H1 (cell line): ENCODE results near the gene NUBP2. TPM values are rescaled to one million over a fixed set of nuclear protein-coding genes. Genes with fewer than 3 reads are reported as not detected.

Source experiments
- CTCF ChIA-PET: fragments of 300-600 bp; sonication (Branson Sonifier 250); formaldehyde crosslinking; loops from one replicate; lab custom pipeline; 2021; ENCODE audit not compliant: partially characterized antibody; lab: Charles Lee
- POLR2A ChIA-PET: fragments of 300-600 bp; sonication (Branson Sonifier 250); formaldehyde crosslinking; loops from one replicate; lab custom pipeline; 2021; ENCODE audit warnings: inconsistent platforms; ENCODE audit not compliant: partially characterized antibody; lab: Charles Lee
- DNase-seq, 2 experiments: peaks; one replicate each; pipeline versions ENCODE4 v3.0.0 to v3.0.0-alpha.2; 2010 to 2022; ENCODE audit warnings: low spot score in 2 of 2, low read depth in 1 of 2, mixed read lengths in 1 of 2
- FAIRE-seq: peaks from 2 replicates; lab custom pipeline; 2011; peaks lifted over from hg19 to GRCh38; lab: Jason Lieb, UNC
- H2AFZ ChIP-seq: 2 replicates; pipeline ENCODE4 v1.8.1; 2012; ENCODE audit warnings: low read length, inconsistent platforms
- H2AK5ac ChIP-seq: 2 replicates; pipeline ENCODE4 v1.6.1; 2013; ENCODE audit warnings: low read depth, low read length
- H2BK120ac ChIP-seq: replicated peaks from 2 replicates; pipeline ENCODE3; 2013; ENCODE audit warnings: low read depth, low read length, inconsistent platforms
- H2BK12ac ChIP-seq: 2 replicates; pipeline ENCODE4 v1.6.1; 2013; ENCODE audit warnings: low read depth, low read length
- H2BK15ac ChIP-seq: 2 replicates; pipeline ENCODE4 v1.6.1; 2013; ENCODE audit warnings: low read length
- H2BK20ac ChIP-seq: 2 replicates; pipeline ENCODE4 v1.6.1; 2013; ENCODE audit warnings: low read length
- H2BK5ac ChIP-seq: 2 replicates; pipeline ENCODE4 v1.6.1; 2013; ENCODE audit warnings: low read depth, low read length
- H3K14ac ChIP-seq: 2 replicates; pipeline ENCODE4 v1.6.1; 2013; ENCODE audit warnings: inconsistent platforms; ENCODE audit not compliant: insufficient read length
- H3K18ac ChIP-seq: 2 replicates; pipeline ENCODE4 v1.6.1; 2013; ENCODE audit warnings: low read length; ENCODE audit errors: extremely low read depth
- H3K23ac ChIP-seq: 2 replicates; pipeline ENCODE4 v1.6.1; 2013; ENCODE audit warnings: inconsistent platforms; ENCODE audit not compliant: insufficient read length
- H3K23me2 ChIP-seq: 2 replicates; pipeline ENCODE4 v1.6.1; 2013; ENCODE audit warnings: low read depth, low read length
- H3K27ac ChIP-seq: 2 replicates; pipeline ENCODE4 v1.6.1; 2011; ENCODE audit warnings: low read depth, low read length, inconsistent platforms
- H3K27me3 ChIP-seq, 4 experiments: replicated peaks in 1 of 4; 1 replicate in 1 of 4; 2 replicates in 3 of 4; pipeline versions ENCODE4 v1.6.1 to v1.8.1; 2011 to 2013; ENCODE audit warnings: low read length in 3 of 4, mild to moderate bottlenecking in 3 of 4, inconsistent platforms in 2 of 4, mixed read lengths in 2 of 4, moderate library complexity in 1 of 4; ENCODE audit not compliant: control insufficient read depth in 3 of 4, insufficient read depth in 3 of 4; ENCODE audit errors: extremely low read depth in 1 of 4
- H3K36me3 ChIP-seq, 4 experiments: 2 replicates each; pipeline versions ENCODE4 v1.6.1 to v1.8.1; 2011 to 2013; ENCODE audit warnings: mild to moderate bottlenecking in 4 of 4, low read length in 3 of 4, moderate library complexity in 2 of 4, control low read depth in 1 of 4, inconsistent platforms in 1 of 4; ENCODE audit not compliant: insufficient read depth in 4 of 4, control insufficient read depth in 2 of 4
- H3K4ac ChIP-seq: replicated peaks from 2 replicates; pipeline ENCODE3; 2013; ENCODE audit warnings: low read length, low read depth, mixed read lengths, inconsistent platforms; ENCODE audit not compliant: insufficient read length
- H3K4me1 ChIP-seq, 4 experiments: replicated peaks in 1 of 4; 1 replicate in 1 of 4; 2 replicates in 3 of 4; pipeline versions ENCODE4 v1.6.1 to v1.8.1; 2011 to 2013; ENCODE audit warnings: low read length in 3 of 4, inconsistent platforms in 2 of 4, mixed read lengths in 1 of 4; ENCODE audit not compliant: insufficient read depth in 4 of 4, control insufficient read depth in 3 of 4
- H3K4me2 ChIP-seq, 2 experiments: 2 replicates each; pipeline versions ENCODE4 v1.6.1 to v1.8.1; 2011 to 2013; ENCODE audit warnings: low read depth in 2 of 2, low read length in 2 of 2, control low read depth in 1 of 2, inconsistent platforms in 1 of 2, mild to moderate bottlenecking in 1 of 2; ENCODE audit not compliant: insufficient read depth in 1 of 2
- H3K4me3 ChIP-seq, 4 experiments: fragments of 200-600, 300-600 bp in 1 of 4; sonication (generic), shearing (Covaris generic), sonication (Bioruptor Twin) in 1 of 4; 2 replicates each; pipeline versions ENCODE4 v1.5.1 to v1.8.1; 2011 to 2016; ENCODE audit warnings: low read length in 4 of 4, low read depth in 3 of 4, control low read depth in 2 of 4, inconsistent platforms in 2 of 4, mild to moderate bottlenecking in 2 of 4, mixed read lengths in 1 of 4, moderate library complexity in 1 of 4; ENCODE audit not compliant: insufficient read depth in 2 of 4; ENCODE audit errors: extremely low read depth in 1 of 4
- H3K56ac ChIP-seq: replicated peaks from 2 replicates; pipeline ENCODE3; 2013; ENCODE audit warnings: low read depth, mild to moderate bottlenecking, mixed read lengths, low read length, inconsistent platforms; ENCODE audit not compliant: insufficient read length
- H3K79me1 ChIP-seq: 2 replicates; pipeline ENCODE4 v1.6.1; 2013; ENCODE audit warnings: low read depth, low read length, control low read depth
- H3K79me2 ChIP-seq, 2 experiments: 2 replicates each; pipeline versions ENCODE4 v1.6.1 to v1.8.1; 2012 to 2013; ENCODE audit warnings: low read length in 2 of 2, mild to moderate bottlenecking in 2 of 2, inconsistent platforms in 1 of 2; ENCODE audit not compliant: insufficient read depth in 2 of 2, control insufficient read depth in 1 of 2
- H3K9ac ChIP-seq, 4 experiments: replicated peaks in 1 of 4; 1 replicate in 1 of 4; 2 replicates in 3 of 4; pipeline versions ENCODE4 v1.6.1 to v1.8.1; 2011 to 2013; ENCODE audit warnings: low read depth in 3 of 4, low read length in 3 of 4, control low read depth in 2 of 4, mild to moderate bottlenecking in 2 of 4, moderate library complexity in 2 of 4, inconsistent platforms in 1 of 4; ENCODE audit errors: extremely low read depth in 1 of 4
- H3K9me3 ChIP-seq, 2 experiments: 2 replicates each; pipeline versions ENCODE4 v1.6.1 to v1.8.1; 2012 to 2013; ENCODE audit warnings: mild to moderate bottlenecking in 2 of 2, moderate library complexity in 2 of 2, control low read depth in 1 of 2, inconsistent platforms in 1 of 2, low read depth in 1 of 2, low read length in 1 of 2, mixed read lengths in 1 of 2; ENCODE audit not compliant: insufficient read depth in 2 of 2
- H4K20me1 ChIP-seq, 2 experiments: replicated peaks in 1 of 2; 2 replicates each; pipeline versions ENCODE3 to v1.8.1; 2011 to 2013; ENCODE audit warnings: inconsistent platforms in 2 of 2, low read length in 2 of 2, mild to moderate bottlenecking in 1 of 2; ENCODE audit not compliant: insufficient read depth in 2 of 2, control insufficient read depth in 1 of 2
- H4K5ac ChIP-seq: 2 replicates; pipeline ENCODE4 v1.6.1; 2013; ENCODE audit warnings: low read length, low read depth, mixed read lengths, inconsistent platforms; ENCODE audit not compliant: insufficient read length
- H4K8ac ChIP-seq: 2 replicates; pipeline ENCODE4 v1.8.0; 2013; ENCODE audit warnings: mild to moderate bottlenecking, moderate library complexity, low read length, inconsistent platforms; ENCODE audit not compliant: insufficient read depth; ENCODE audit errors: extremely low read depth
- H4K91ac ChIP-seq: replicated peaks from 2 replicates; pipeline ENCODE3; 2013; ENCODE audit warnings: low read length, mixed read lengths, inconsistent platforms; ENCODE audit not compliant: insufficient read length
- CEBPB ChIP-seq: IDR thresholded peaks from 2 replicates; pipeline ENCODE4 v1.6.1; 2012; ENCODE audit warnings: low read depth, low read length
- MAX ChIP-seq: IDR thresholded peaks from 2 replicates; pipeline ENCODE4 v1.6.1; 2012; ENCODE audit warnings: inconsistent platforms
- POLR2AphosphoS5 ChIP-seq: IDR thresholded peaks from 2 replicates; pipeline ENCODE4 v1.6.1; 2011; ENCODE audit warnings: low read depth, low read length
- SAP30 ChIP-seq: fragments of 300-600 bp; sonication (generic); IDR thresholded peaks from 2 replicates; pipeline ENCODE4 v1.7.1; 2012; ENCODE audit warnings: low read length, moderate library complexity, mild to moderate bottlenecking, inconsistent platforms; ENCODE audit not compliant: insufficient read depth, insufficient replicate concordance
- TAF1 ChIP-seq: IDR thresholded peaks from 2 replicates; pipeline ENCODE4 v1.6.1; 2011; ENCODE audit warnings: mild to moderate bottlenecking, low read depth, low read length
- WGBS, 2 experiments: shearing (Covaris generic) in 1 of 2; methylation state at CpG; one replicate each; pipeline versions ENCODE4 v1.1.6 to v1.1.7; 2013 to 2015; ENCODE audit warnings: low lambda C conversion rate in 2 of 2, mixed read lengths in 2 of 2, inconsistent platforms in 1 of 2, low coverage in 1 of 2, missing lambda C conversion rate in 1 of 2; ENCODE audit not compliant: insufficient replicate concordance in 2 of 2, insufficient coverage in 1 of 2, insufficient read length in 1 of 2; ENCODE audit errors: extremely low coverage in 1 of 2, missing lambda C conversion rate in 1 of 2; 5-methylcytosine and 5-hydroxymethylcytosine counted together
- long read RNA-seq, 2 experiments: library from RNA in 1 of 2; library from capped mRNA in 1 of 2; stranded (forward); transcript quantifications; one replicate each; pipeline ENCODE4 v2.0.0, GENCODE V29; 2021; ENCODE audit warnings: inconsistent platforms in 1 of 2
- polyA minus RNA-seq, 3 experiments: library from RNA; depleted of rRNA, polyadenylated mRNA; stranded (reverse); fragments of >200 nt; gene quantifications; 1 replicate in 2 of 3; 2 replicates in 1 of 3; pipeline ENCODE4 v1.2.3, GENCODE V29; 2011
- polyA plus RNA-seq, 7 experiments: library from polyadenylated mRNA; depleted of rRNA in 3 of 7; stranded (reverse) in 5 of 7; unstranded in 2 of 7; fragments of >200 nt in 5 of 7; fragments of 200-250 nt in 2 of 7; gene quantifications; 1 replicate in 5 of 7; 2 replicates in 1 of 7; 4 replicates in 1 of 7; pipeline versions ENCODE4 v1.2.1 to v1.2.3, GENCODE V29; 2011 to 2013; ENCODE audit warnings: missing spikeins in 2 of 7, mixed read lengths in 2 of 7
- total RNA-seq: library from RNA; stranded (reverse); fragmentation: NEBNext Ultra II Directional; extraction: Animal tissue kit (Norgen Biotek cat#: 25700); gene quantifications from 2 replicates; pipeline ENCODE4 v1.2.1, GENCODE V29; 2021

The NUBP2 gene
- total RNA-seq (68.0 and 70.3 TPM in 2 replicates), polyA plus RNA-seq (2011; rRNA removed) (96.9 and 130 TPM in 2 replicates), polyA minus RNA-seq (2011; rRNA and poly(A)+ RNA removed) (13.2 and 13.3 TPM in 2 replicates)
- 101 TPM for polyA plus RNA-seq (2011; cell fraction: cytosol; rRNA removed)
- polyA plus RNA-seq (2011; cell fraction: nucleus; rRNA removed) = 141 TPM
- 44.7 to 70.3 TPM (median 69.2 TPM) in 4 replicates for polyA plus RNA-seq (2012, experiment 1 of 2)
- polyA plus RNA-seq (2012, experiment 2 of 2) = 80.2 TPM
- 65.6 TPM for polyA plus RNA-seq (2013, experiment 1 of 2)
- polyA plus RNA-seq (2013, experiment 2 of 2) = 61.2 TPM
- 37.4 TPM for polyA minus RNA-seq (2011; cell fraction: cytosol; rRNA and poly(A)+ RNA removed)
- polyA minus RNA-seq (2011; cell fraction: nucleus; rRNA and poly(A)+ RNA removed) = 42.5 TPM
- long read RNA-seq, experiment 1, transcript NUBP2-201 (7 exons, 1,413 nt) = major isoform, 22 of 89 reads
- long read RNA-seq, experiment 1, transcript NUBP2-215 (6 exons, 1,173 nt) = minor isoform, 10 of 89 reads
- long read RNA-seq, experiment 1, partial matches to known transcripts = 51 of 89 reads
- long read RNA-seq, experiment 1, other reads (novel, unspliced or antisense) = 6 of 89 reads
- long read RNA-seq, experiment 2, transcript NUBP2-215 (6 exons, 1,173 nt) = minor isoform, 34 of 134 reads
- long read RNA-seq, experiment 2, transcript NUBP2-201 (7 exons, 1,413 nt) = major isoform, 76 of 134 reads
- long read RNA-seq, experiment 2, partial matches to known transcripts = 9 of 134 reads
- long read RNA-seq, experiment 2, other reads (novel, unspliced or antisense) = 9 of 134 reads

GRCh38 chr16:1782408-1783264, at the start of gene NUBP2, which contains the start of gene SPSB3:
NUBP2 (plus strand) TSS chr16:1782960; CDS start chr16:1783021, 61 bp downstream.
SPSB3 (minus strand) TSS chr16:1782571; CDS start chr16:1781483, 1,088 bp downstream.
- H3K23ac ChIP-seq = no peak within 1 kb of the TSS
- no peak within 1 kb of the TSS for H2BK20ac ChIP-seq
- H3K79me1 ChIP-seq = peaks cover 19% of the 10 kb centered on the region
- H2AK5ac ChIP-seq = no peak within 1 kb of the TSS
- no peak within 1 kb of the TSS for H2BK120ac ChIP-seq
- ChIA-PET POLR2A (interaction anchor here (0.6 to 12.0 kb wide), 18 partner anchors 10 to 466 kb away, joined by 3 to 246 read pairs (median 4); partner anchors contain the start of genes EME2, FAHD1, HAGH and IGFALS), CTCF (interaction anchor here (0.6 to 2.4 kb wide), 10 partner anchors 8 to 198 kb away, joined by 3 to 14 read pairs (median 4); partner anchors contain the start of genes IGFALS and NME3)
- H3K18ac ChIP-seq = no peak within 1 kb of the TSS; the same call in 1 of the 2 replicates
- H3K27ac ChIP-seq = peak within 1 kb of the TSS; percentile 39; the same call in 1 of the 2 replicates
- 2% methylated on average over 59 of the region's 102 CpGs; no CpG with 5 or more reads in 1 of the 2 experiments for WGBS, 2 experiments
- no peak within 1 kb of the TSS for H2AFZ ChIP-seq
- H3K9me3 ChIP-seq = no peaks in the 10 kb centered on the region
- peaks cover 20 to 38% of the 10 kb centered on the region in 2 experiments for H4K20me1 ChIP-seq
- no peak within 1 kb of the TSS for H3K56ac ChIP-seq
- H4K5ac ChIP-seq = peak within 1 kb of the TSS; percentile 5
- peak within 1 kb of the TSS; percentile 88 to 98 (median 92) for H3K4me3 ChIP-seq
- peaks cover 0 to 14% (median under 1%) of the 10 kb centered on the region in 4 experiments; a peak in 4 of 8 replicates for H3K36me3 ChIP-seq
- H3K23me2 ChIP-seq = peaks cover 3% of the 10 kb centered on the region; the same call in 1 of the 2 replicates
- H3K4me2 ChIP-seq = peak within 1 kb of the TSS; percentile 81 to 92
- no peak within 1 kb of the TSS for H3K14ac ChIP-seq
- H3K4me1 ChIP-seq = peaks cover 0 to 7% (median 4%) of the 10 kb centered on the region in 4 experiments; a peak in 5 of 7 replicates
- DNase-seq = peak; percentile 94 to 100
- H3K4ac ChIP-seq = no peak within 1 kb of the TSS
- H3K27me3 ChIP-seq = no peaks in the 10 kb centered on the region
- H2BK5ac ChIP-seq = no peak within 1 kb of the TSS; the same call in 1 of the 2 replicates
- H4K91ac ChIP-seq = no peak within 1 kb of the TSS
- FAIRE-seq = peak; percentile 96
- H2BK12ac ChIP-seq = no peak within 1 kb of the TSS
- peak within 1 kb of the TSS; percentile 92; the same call in 1 of the 2 replicates for H4K8ac ChIP-seq
- peak within 1 kb of the TSS; percentile 62 to 90 (median 77) for H3K9ac ChIP-seq
- no peak within 1 kb of the TSS for H2BK15ac ChIP-seq
- peaks cover 0 to 35% of the 10 kb centered on the region in 2 experiments; a peak in 3 of 4 replicates for H3K79me2 ChIP-seq
- TF ChIP-seq MAX = peak; percentile 49; the same call in 1 of the 2 replicates
- no peak for TF ChIP-seq CEBPB
- peak; percentile 23; the same call in 1 of the 2 replicates for TF ChIP-seq TAF1
- TF ChIP-seq POLR2AphosphoS5 = peak; percentile 3
- TF ChIP-seq SAP30 = no peak
